Globus pallidus (tissue), 1 donor: ENCODE results near the gene IP6K1.
"Not testable (repeated sequence)": the region's sequence is repeated elsewhere in the genome, so short reads cannot be mapped to it uniquely, and the experiment has no call there.

Source experiments
- DNase-seq: peaks from one replicate; pipeline ENCODE4 v3.0.0-alpha.2; 2015; ENCODE audit warnings: low spot score

The IP6K1 gene

DNA sequence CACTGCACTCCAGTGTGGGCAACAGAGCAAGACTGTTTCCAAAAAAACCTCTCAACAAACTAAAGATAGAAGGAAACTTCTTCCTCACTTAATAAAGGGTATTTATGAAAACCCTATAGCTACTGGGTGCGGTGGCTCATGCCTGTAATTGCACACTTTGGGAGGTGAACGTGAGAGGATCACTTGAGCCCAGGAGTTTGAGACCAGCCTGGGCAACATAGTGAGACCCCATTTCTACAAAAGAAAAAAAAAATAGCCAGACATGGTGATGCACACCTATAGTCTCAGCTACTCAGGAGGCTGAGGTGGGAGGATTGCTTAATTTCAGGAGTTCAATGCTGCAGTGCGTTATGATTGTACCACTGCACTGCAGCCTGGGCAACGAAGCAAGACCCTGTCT, 22.4 kb downstream of the IP6K1 start:
- DNase-seq = no peak

GRCh38 chr3:49761661-49762060, 24.7 kb downstream of the IP6K1 start:
- DNase-seq = no peak

- DNase-seq = no peak
These were observed 27.1 kb downstream of the IP6K1 start for GRCh38 chr3:49759226-49759625.

DNA sequence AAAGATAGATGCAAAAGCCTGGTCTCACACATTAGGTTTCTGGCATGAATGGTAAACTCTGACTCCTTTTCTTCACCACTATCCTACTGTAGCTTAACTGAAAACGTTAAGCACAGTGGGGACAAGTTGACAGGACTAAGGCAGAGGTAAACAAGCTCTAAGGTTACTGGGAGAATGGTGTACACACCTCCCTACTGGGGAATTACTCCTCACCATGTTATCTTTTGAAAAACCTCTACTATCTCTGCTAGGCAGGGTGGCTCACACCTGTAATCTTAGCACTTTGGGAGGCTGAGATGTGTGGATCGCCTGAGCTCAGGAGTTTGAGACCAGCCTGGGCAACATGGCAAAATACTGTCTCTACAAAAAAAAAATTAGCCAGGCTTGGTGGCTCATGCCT, 29.1 kb downstream of the IP6K1 start:
- DNase-seq = no peak

DNA sequence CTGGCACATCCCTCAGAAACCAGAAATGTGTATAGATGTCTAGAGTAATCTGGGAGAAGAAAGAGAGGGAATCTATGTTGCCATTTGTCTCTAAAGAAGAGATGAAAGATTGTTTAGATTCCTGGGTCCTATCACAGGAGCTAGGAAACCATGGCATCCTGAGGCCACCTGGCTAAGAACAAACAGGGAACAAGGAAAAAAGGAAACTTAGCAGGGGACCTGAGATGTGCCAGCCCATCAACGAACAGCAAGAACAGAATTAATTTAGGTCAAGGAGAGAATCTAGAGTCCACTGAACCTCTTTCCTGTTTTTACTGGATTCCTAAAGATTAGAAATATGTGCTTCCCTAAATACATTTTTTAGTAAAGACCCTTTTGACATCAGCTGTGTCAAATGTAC, 30.3 kb downstream of the IP6K1 start:
- DNase-seq = no peak

- no peak for DNase-seq
These were observed 31.8 kb downstream of the IP6K1 start for GRCh38 chr3:49754536-49754935.

- DNase-seq = no peak
These were observed 34.8 kb downstream of the IP6K1 start for GRCh38 chr3:49751501-49751900.

- no peak for DNase-seq
These were observed 36.3 kb downstream of the IP6K1 start for GRCh38 chr3:49750056-49750455.

GRCh38 chr3:49748874-49749273, 37.5 kb downstream of the IP6K1 start:
- not testable (repeated sequence) for DNase-seq

DNA sequence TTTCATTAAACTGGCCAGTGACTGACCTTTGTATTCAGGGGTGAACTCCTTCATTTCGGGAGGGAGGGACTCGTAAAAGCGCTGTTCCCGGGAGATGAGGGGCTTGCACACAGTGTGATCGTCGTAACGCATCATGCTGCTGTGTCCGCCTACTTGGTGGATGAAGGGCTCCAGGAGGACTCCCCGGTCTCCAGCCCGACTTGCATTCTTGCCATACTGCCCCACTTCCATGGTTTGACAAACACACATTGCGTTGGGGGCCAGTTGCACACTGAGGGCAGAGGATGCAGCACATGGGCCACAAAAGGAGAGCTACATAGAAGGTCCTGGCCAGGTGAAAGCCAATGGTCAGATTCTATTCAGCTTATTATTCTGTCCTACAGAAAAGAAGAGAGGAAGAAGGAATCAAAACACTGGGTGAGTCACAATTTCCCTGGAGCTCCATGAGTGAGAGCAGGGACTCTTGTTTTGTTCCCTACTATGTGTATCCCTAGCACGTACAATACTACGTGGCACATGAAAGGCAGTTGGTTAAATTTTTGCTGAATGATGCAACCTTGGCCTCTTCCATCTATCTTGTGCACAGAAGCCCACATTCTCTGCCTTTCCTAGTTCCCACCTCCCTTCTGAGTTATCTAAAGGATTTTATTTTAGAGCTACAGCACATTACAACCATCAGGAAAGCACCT, 38.4 kb downstream of the IP6K1 start:
- DNase-seq = no peak

DNA sequence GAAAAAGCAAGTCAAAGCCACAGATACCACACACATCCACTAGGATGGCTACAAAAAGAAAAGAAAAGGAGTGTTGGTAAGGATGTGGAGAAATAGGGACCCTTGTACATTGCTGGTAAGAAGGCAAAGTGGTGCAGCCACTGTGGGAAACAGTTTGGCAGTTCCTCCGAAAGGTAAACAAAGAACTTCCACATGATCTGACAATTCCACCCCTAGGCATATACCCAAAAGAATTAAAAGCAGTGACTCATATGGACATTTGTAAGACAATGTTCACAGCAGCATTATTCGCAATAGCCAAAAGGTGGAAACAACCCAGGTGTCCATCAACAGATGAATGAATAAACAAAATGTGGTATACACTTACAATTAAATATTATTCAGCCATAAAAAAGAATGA, 40.4 kb downstream of the IP6K1 start:
- DNase-seq = no peak

DNA sequence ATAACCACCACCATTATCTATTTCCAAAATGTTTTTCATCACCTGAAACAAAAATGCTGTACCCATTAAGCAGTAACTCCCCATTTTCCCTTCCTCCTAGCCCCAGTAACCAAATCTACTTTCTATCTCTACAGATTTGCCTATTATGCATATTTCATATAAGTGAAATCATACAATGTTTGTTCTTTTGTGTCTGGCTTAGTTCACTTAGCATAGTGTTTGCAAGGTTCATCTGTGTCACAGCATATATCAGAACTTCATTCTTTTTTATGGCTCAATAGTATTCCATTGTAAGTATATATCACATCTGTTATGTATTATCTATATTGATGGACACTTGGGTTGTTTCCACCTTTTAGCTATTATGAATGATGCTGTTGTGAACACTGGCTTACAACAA, 45.9 kb downstream of the IP6K1 start:
- DNase-seq = no peak

- no peak for DNase-seq
These were observed 48.2 kb downstream of the IP6K1 start for GRCh38 chr3:49738067-49738713.

DNA sequence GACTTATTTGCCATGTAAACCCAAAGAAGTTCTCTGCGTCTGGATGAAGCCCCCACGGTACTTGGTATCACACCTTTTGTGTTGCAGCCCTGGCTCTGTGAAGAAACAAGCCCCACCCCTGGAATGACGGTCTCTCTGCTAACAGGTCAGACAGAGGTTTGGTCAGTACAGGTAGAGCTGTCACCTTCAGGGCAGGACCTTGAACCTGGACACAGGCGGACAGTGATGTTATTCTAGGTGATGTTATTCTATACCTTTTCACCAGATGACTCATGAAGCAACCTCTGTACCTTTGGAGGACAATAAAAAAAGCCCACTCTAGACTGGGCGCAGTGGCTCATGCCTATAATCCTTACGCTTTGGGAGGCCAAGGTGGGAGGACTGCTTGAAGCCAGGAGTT, 51.6 kb downstream of the IP6K1 start:
- DNase-seq = no peak

- no peak for DNase-seq
These were observed 52.8 kb downstream of the IP6K1 start for GRCh38 chr3:49733551-49733950.

DNA sequence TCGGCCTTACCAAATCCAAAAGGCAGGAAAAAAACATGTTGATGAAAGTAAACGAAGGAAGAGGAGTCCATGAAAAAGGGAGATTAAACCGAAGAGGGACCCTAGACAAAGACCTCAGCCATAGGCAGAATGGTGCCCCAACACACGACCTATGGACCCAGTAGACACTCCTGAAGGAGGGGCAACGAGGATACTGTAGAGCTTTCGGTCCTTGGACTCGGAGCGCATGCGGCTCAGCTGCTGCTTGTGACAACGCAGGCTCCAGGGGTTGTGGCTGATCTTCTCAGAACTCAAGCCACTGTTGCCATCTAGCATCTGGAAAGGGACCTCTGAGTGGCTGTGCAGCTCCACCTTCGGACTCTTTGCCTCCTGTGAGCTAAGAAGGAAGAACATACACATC, 53.7 kb downstream of the IP6K1 start:
- no peak for DNase-seq

DNA sequence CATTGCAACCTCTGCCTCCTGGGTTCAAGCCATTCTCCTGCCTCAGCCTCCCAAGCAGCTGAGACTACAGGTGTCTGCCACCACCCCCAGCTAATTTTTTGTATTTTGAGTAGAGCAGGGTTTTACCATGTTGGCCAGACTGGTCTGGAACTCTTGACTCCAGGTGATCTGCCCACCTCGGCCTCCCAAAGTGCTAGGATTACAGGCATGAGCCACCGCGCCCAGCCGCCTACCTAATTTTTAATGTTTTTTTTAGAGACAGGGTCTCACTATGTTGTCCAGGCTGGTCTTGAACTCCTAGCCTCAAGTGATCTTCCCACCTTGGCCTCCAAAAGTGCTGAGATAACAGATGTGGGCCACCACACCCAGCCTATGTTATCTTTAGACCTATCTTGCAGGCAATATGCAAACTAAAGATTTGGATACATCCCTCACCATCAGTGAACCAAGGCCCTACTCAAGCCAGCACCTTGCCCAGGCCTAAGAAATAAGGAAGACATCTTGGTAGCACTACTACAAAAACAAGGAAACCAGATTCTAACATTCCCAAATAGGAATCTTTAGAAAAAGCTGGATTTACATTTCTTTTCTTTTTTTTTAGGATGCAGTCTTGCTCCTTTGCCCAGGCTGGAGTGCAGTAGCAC, 56.3 kb downstream of the IP6K1 start:
- DNase-seq = no peak

DNA sequence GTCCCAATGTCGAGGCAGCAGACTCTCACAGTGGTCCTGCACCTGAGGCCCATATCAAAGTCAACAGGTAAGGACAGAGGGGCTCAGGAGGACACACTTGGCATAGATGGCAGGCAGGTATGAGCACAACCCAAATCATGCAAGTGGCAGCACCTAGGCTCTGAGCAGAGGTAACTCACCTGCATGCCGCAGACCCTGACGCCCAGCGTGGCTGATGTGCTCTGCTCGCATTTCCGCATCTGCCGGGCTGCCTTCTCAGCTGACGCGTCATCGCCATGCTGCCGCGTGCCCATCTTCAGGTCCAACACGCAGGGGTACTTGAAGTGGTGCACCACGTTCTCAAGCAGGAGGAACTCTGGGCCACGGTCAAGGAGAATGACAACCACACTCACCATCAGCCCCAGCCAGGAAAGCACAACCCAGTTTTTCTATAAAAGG, 58.4 kb downstream of the IP6K1 start:
- DNase-seq = no peak

- no peak for DNase-seq
These were observed 59.0 kb downstream of the IP6K1 start for GRCh38 chr3:49727154-49727923.

GRCh38 chr3:49725906-49726681, 60.2 kb downstream of the IP6K1 start:
- DNase-seq = no peak

DNA sequence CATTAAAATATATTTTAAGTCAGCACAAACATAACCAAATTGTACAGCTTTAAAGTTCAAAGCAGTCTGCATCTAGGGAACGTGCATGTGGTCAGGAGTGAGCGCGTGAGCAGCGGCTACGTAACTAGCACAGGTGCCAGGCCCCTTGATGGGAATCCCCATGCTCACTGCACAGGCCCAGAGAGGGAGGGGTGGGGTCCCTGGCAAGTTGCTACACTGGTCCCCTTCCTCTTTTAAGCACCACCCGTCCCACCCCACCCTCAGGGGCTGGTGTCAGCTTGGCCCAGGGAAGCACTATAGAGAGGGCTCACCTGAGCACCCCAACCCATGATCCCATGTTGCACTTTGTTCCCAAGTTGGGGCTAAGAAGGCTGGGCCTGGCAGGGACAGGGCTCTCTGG, 61.8 kb downstream of the IP6K1 start:
- no peak for DNase-seq
